GM18520 (cell line): ENCODE data around the gene TECTB.

Experiments
- ATAC-seq: cut with Tn5 transposase; IDR thresholded peaks from one replicate; pipeline ENCODE4 v1.9.1; 2021; ENCODE audit not compliant: unreplicated experiment

Gene TECTB

DNA sequence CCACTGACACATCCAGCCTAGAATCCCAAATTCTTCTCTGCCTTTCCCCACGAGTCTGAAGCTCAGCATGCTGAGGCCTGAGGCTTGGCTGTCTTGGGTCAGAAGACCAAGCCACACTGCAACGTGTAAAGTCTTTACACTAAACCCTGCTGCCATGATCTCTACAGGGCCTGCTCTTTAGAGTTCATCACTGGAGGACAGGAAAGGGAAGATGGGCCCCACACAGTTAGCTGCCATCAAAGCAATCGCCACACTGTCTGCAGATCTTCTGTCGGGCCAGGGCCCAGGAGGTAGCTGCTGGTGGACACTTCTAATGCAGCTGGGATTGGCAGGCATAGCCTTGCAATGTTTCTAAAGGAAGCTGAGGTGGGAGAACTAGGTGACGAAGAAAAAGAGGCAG, 8.4 kb upstream of the TECTB start:
- no peak for ATAC-seq

- ATAC-seq: no peak
Measured at GRCh38 chr10:112275512-112276245, 7.5 kb upstream of the TECTB start.

GRCh38 chr10:112278871-112279270, 4.3 kb upstream of the TECTB start:
- ATAC-seq: no peak

- ATAC-seq: no peak
Measured at GRCh38 chr10:112279433-112279832, 3.8 kb upstream of the TECTB start.

DNA sequence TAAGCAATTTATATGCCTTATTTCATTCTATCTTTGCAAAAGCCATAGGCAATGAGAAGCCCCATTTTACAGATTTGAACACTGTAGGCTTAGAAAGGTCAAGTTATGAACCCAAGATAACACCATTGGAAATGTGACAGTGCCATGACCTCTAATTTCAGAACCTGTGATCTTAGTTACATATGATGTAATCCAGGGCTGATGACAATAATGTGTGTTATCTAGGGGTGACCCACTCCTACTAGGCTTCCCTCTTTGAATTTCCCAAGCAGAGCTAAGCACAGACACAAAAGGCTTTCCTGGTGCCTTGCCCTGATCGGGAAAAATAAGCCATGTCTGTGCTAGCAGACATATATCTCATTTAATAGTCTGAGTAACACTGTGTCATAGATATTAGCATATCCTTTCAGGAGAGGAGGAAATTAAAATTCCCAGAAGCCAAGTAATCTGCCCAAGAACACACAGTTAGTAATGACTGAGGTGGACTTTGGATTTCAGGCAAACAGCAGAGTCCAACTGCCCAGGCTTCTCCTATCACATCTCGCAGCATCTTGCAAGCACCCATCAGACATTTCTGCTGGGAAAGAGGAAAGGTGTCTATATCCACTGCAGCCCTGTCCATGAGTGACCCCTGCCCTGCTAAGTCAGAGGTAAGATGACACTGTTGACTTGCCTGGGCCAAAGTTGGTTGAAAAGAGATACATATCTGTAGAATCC, 2.8 kb upstream of the TECTB start:
- no peak for ATAC-seq

DNA sequence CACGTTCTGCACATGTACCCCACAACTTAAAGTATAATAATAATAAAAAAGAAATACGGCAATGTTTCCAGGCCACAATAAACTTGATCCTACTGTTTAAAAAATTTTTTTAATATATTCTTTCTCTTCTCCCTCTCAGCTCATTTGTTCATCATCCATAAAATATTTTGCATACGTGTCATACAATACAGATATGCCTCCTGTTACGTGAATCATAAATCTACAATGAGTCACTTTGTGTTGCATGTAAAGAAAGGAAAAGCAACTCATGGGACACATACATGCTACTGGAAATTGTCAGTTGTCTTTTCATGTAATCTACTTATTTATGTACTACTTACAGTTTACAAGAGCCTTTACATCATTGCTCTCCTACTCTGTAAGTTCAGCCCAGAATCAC, 1.1 kb upstream of the TECTB start:
- ATAC-seq: no peak

- ATAC-seq: no peak
Measured at GRCh38 chr10:112286837-112287818, 3.9 kb downstream of the TECTB start.

- no peak for ATAC-seq
Measured at GRCh38 chr10:112287844-112288243, 4.6 kb downstream of the TECTB start.

DNA sequence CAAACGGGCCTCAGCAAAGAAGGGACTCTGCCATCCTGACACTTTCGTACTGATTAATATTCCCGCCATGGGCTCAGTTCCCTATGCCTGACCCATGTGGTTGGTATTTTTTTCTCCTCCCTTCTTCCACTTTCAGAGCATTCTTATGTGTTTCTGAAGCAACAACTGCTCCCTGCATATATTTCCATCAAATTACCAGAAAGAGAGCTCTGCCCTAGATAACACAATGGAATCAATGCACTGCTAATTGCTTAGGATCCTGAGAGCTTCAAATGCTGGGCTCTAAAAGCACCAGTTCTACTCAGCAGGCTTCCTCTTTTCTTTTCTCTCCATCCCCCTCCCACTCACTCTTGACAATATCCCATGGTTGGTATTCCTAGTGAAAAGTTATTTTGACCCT, 5.3 kb downstream of the TECTB start:
- ATAC-seq: no peak

GRCh38 chr10:112289373-112290053, 6.3 kb downstream of the TECTB start:
- no peak for ATAC-seq

DNA sequence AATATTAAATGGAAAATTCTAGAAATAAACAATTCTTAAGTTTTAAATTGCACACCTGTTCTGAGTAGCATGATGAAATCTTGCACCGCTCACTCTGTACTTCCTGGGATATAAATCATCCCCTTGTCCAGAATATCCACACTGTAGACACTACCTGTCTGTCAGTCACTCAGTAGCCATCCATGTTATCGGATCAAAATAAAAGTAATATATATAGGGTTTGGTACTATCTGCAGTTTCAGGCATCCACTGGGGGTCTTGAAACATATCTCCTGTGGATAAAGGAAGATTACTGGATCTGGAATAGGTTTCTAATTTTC, 6.8 kb downstream of the TECTB start:
- no peak for ATAC-seq

DNA sequence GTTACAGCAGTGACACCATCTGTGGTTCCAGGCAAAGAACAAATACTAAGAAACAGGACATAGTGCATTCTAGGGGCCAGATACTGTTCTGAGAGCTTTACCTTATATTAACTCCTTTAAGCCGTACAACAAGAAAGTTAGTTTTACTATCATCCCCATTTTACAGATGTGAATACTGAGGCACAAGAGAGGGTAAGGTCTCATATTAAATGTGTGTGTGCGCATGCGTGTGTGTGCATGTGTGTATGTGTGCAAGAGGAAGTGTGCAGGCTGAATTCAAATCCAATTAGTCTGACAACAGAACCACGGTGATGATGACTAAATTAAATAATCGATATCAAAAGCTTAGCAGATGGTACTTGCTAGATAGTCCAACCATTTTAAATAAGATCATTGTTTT, 11.0 kb downstream of the TECTB start:
- no peak for ATAC-seq

DNA sequence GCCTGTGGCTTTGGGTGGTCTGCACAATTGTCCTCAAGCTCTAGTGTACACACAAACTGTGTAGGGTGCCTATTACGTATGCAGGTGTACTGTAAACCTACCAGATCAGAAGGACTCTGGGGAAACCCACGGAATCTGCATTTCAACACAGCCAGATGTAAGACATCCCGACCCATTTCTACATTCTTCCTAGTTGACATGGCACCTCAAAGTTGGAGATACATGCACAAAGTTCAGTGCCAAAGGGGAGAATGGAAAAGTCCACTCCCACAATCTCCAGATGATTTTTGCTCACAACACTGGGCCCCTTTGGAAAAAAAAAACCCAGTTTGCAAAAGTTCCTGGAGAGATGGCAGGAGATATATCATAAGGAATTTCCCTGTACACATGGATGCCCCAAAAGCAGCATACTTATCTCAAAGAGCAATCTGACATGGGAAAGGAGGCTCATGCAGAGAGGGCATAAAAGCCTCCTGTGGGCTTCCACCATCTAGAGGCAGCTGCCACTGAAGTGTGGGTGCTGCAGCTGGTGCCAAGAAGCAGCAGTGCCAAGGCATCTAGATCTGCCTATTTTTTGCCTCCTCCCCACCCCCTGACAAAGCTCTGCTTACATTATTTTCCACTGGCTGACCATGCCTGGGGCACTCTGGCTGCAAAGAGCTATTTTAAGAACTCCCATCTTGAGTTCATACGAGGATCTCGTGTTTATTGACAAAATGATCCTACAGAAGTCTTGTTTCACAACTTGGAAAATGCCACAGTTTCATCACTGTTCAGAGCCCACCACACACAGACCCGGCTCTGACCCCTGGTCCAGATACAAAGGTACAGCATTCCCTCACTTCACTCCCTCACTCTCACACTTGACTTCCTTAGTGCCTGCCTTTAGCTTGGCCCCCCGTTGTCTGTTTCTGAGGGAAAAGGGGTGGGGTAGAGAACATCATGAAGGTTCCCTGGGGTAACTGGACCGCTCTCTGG, 12.9 kb downstream of the TECTB start:
- ATAC-seq: no peak

- no peak for ATAC-seq
Measured at GRCh38 chr10:112296908-112297331, 13.7 kb downstream of the TECTB start.

- ATAC-seq: no peak
Measured at GRCh38 chr10:112298581-112298980, 15.4 kb downstream of the TECTB start.

GRCh38 chr10:112299456-112299855, 16.3 kb downstream of the TECTB start:
- ATAC-seq: no peak

GRCh38 chr10:112302335-112302734, 19.1 kb downstream of the TECTB start:
- ATAC-seq: no peak

DNA sequence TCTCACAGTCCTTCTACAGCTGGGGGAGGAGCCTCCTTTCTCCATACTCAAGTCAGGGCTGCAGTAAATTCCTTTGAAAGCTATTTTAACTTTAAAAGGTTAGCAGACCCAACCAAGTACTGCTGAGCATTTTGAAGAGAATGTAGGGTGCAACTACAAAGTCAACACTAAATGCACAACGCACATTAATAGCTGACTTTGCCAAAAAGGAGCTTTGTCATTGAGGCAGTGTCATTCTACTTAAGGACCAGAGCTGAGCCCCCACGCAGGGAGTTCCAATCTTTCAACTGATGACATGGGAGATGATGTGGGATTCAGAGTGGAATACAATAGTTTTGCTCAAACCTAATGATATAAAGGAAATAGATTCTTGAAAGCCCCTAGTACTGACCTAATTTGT, 20.3 kb downstream of the TECTB start:
- ATAC-seq: no peak

- ATAC-seq: no peak
Measured at GRCh38 chr10:112304267-112304859, 21.2 kb downstream of the TECTB start.
